LNCaP clone FGC (cell line): Measurements from ENCODE around the gene MRPL14.

ENCODE experiments used
- DNase-seq: peaks from one replicate; pipeline ENCODE4 v3.0.0-alpha.2; 2011; ENCODE audit warnings: low read depth
- H3K4me3 ChIP-seq: 2 replicates; pipeline ENCODE4 v1.5.1; 2011; ENCODE audit warnings: mild to moderate bottlenecking, low read depth, low read length, control low read depth
- TF ChIP-seq, protein P1 (sequence below): IDR thresholded peaks from 2 replicates; pipeline ENCODE4 v1.5.1; 2012; ENCODE audit warnings: mild to moderate bottlenecking; ENCODE audit not compliant: control insufficient read depth, insufficient read depth; ENCODE audit errors: extremely low read depth

MRPL14 gene

DNA sequence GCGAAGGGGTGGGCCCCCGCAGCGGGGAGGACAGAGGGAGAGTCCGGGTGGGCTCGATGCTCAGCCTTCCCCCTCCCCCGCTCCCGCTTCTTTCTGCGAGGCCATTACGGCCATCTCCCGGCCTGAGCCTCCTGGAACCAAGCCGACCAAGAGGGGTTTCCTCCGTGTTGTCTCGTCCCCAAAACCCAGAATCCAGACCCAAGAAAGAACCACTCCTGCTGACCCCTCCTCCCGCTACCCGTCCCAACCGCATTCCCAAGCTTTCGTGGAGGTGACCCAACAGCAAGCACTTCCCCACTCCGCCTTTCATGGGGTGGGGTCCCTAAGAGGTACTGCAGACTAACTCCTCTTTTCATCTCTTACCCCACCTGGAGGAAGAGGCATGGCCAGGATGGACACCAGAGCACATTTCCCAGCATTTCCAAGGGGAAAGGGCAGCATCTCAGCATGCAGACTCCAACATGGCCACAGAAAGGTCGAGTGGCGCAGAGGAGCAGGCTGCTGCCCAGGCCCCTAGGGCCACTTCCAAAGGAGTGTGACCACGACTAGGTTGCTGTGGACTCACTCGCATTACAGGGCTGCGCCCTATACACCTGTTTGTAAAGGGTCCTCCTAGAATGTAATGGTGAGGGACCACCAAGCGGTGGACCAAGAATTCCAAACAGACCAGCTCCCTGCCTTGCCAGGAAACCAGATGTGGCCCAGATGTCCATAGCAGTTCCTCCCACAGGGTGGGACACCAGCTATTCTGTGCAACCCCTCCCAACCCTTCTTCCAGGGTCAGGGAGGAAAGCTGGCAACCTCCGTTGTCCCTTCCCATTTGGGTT lies 53.4 kb downstream of the MRPL14 start:
- no peak overlapping the region for H3K4me3 ChIP-seq
- TF ChIP-seq, protein P1, sequence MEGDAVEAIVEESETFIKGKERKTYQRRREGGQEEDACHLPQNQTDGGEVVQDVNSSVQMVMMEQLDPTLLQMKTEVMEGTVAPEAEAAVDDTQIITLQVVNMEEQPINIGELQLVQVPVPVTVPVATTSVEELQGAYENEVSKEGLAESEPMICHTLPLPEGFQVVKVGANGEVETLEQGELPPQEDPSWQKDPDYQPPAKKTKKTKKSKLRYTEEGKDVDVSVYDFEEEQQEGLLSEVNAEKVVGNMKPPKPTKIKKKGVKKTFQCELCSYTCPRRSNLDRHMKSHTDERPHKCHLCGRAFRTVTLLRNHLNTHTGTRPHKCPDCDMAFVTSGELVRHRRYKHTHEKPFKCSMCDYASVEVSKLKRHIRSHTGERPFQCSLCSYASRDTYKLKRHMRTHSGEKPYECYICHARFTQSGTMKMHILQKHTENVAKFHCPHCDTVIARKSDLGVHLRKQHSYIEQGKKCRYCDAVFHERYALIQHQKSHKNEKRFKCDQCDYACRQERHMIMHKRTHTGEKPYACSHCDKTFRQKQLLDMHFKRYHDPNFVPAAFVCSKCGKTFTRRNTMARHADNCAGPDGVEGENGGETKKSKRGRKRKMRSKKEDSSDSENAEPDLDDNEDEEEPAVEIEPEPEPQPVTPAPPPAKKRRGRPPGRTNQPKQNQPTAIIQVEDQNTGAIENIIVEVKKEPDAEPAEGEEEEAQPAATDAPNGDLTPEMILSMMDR, result no peak
- DNase-seq, result no peak

DNA sequence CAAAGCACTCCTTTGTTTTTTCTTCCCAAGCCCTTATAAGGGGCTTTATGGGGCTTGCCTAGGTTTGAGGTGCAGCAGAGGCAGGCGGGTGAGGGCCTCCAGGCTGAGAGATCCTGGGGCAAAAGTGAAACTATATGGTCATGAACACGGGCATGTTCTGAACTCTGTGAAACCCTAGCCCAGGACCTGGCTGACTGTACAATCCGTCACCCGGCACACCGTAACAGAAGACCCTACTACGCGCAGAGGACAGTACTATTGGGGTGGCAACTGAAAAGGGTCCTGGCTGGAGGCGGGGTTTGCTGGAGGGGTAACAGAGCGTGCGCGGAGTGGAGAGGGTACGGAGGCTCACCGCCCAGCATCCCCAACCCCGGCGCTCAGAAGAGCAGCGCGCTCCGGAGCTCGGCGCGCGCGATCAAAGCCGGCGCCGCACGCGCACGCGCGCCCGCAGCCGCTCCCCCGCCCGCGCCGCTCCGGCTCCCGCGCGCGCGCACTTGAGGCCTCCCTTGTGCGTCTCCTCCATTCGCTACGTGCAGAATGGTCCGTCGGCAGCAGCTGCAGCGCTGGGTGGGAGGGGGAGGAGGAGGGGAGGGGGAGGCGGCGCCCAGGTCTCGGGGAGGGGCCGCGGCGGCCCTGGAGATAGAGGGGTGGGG lies 54.2 kb downstream of the MRPL14 start:
- TF ChIP-seq, protein P1, result no peak
- no peak for DNase-seq
- H3K4me3 ChIP-seq, result peak overlapping the region; percentile 38

DNA sequence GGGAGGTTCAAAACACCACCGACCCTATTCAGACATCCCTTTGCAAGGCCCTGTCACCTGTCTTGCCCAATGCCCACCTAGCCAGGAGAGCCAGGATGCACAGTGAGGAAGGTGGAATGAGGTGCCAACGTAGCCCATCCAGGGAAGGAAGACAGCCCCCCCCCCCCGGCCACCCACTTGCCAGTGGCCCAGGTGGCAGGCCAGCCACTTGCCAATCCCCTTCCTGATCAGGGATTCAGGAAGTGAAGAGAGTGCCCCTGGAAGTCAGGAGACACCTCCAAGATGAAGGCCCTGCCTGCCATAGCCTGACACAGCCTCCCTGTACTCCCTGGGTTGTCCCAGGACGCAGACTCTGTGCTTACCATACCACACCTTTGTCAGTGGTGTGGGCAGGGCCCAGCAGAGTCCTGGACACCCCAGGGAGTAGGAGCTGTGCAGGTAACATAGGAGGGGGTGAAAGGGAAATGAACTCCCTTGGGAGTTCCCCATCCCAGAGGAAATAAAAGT lies 54.7 kb downstream of the MRPL14 start:
- no peak for DNase-seq
- no peak overlapping the region; the same call in 1 of the 2 replicates for H3K4me3 ChIP-seq
- TF ChIP-seq, protein P1, result no peak

DNA sequence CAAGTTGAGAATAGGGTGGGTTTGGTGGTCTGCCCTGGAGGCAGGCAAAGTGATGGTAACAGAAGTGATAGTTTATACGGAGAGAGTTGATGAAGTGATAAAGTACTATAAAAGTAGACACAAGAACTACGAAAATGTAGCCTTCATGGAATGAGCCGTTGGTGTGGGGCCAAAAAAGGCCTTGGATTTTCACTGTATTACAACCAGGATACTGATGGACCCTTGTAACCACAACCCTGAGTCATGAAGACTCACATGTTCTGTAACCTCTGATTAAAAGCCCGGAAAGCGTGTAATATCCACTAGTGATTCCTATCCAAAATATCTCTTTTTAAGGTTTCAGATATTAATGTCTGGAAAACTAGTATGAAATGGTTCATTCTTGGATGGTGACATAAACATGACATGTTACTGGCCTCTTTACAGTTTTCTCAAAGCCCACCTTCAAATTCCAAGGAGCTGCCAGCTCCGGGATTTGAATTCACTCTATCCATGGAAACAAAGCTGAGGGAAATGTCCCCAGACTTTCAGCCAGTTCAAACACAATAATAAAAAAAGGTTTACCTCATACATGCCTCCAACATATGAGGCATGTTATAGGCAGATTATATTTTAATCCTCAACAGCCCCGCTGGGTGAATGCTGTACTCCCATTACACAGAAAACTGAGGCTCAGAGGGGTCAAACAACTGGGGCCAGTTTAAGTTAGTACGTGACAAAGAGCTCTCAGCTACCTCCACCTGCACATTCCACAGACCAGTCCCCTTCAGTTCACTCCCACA lies 55.4 kb downstream of the MRPL14 start:
- no peak for DNase-seq
- H3K4me3 ChIP-seq, result no peak overlapping the region
- TF ChIP-seq, protein P1, result no peak

DNA sequence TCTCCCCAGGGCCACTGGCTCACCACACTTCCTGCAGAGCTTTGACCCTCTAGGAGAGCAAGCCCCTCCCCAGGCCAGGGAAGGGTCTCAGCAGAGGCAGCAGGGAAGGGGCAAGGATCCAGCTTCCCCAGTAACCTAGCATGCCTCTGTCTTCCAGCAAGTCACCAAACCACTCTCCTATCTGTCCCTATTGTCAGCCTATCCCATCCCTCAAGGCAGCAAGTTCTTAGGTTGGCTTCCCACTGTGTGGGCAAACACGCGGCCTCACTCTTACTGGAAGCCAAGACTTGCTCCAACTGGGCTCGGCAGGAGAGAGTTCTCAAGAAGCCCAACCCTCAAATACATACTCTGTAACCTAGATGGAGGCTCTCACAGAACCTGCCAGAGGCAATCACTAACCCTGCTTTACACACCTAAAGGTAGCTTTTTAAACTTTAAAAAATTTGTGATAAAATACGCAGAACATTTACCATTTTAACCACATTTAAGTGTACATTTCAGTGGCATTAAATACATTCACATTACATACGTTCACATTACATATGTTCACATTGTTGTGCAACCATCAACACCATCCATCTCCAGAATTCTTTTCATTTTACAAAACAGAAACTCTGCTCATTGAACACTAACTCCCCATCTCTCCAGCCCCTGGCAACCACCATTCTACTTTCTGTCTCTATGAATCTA lies 58.5 kb downstream of the MRPL14 start:
- TF ChIP-seq, protein P1, result no peak
- no peak overlapping the region for H3K4me3 ChIP-seq
- no peak for DNase-seq

DNA sequence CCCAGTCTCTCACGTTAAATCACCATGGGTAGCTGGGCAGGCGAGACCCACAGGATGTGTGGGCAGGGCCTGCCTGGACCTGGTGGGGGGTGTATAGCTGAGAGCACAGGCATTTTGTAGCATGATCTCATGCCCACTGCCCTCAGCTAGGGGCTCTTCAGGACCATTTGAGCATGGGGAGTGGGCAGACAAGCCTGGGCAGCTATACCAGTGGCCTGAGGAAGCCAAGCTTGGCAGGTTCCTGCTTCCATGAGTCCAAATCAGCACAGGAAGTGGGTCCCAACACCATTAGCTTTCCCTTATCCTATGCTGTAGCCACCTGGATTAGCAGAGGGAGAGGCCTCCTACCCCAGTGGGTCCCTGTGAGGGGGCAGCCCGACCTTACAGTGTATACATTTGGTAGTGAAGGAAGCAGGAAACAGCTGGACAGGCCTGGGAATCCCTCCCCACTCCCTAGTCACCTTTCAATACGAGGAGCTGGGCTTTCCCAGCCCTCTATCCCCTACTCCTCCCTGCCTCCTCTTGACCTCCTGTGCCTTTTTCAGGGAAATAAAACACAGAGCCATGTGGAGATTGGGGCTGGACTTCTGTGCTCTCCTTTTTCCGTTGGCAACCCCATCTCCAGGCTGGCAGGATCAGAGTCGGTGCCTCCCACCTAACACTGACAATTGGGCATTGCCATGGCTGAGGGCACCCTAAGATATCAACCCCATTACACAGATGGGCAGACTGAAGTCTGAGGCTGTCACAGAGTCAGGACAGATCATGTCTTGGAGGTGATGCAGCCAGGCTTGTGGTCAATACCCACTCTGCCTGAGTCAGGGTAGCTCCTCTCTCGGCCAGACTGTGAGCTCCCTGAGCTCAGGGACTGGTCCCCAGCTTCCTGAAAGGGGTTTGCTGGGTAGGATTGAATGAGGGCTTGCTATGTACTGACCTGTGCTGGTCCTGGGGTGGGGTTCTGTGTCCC lies 59.8 kb downstream of the MRPL14 start:
- no peak for DNase-seq
- H3K4me3 ChIP-seq, result no peak overlapping the region
- TF ChIP-seq, protein P1, result no peak
